A549 (cell line): ENCODE data around the gene MAP3K7CL. TPM values are rescaled to one million over a fixed set of nuclear protein-coding genes. Genes with fewer than 3 reads are reported as not detected.

Source experiments
- ATAC-seq, 2 experiments: fragments of 200-7000 bp in 1 of 2; fragments of >200 bp in 1 of 2; cut with Nextera tagmentation in 1 of 2; cut with Tn5 transposase in 1 of 2; 3 replicates each; pipeline versions ENCODE4 v1.8.0 to v1.9.1; 2018 to 2020; ENCODE audit warnings: mild to moderate bottlenecking in 1 of 2, moderate library complexity in 1 of 2
- CTCF ChIA-PET: fragments of 300-600 bp; sonication (Branson Sonifier 250); formaldehyde crosslinking; extraction: SDS; loops from one replicate; lab custom pipeline; 2021; ENCODE audit warnings: antibody characterized with exemption, inconsistent platforms; lab: Yijun Ruan, JAX
- POLR2A ChIA-PET: fragments of 350-600 bp; formaldehyde crosslinking; extraction: SDS; loops from one replicate; lab custom pipeline; 2021; ENCODE audit warnings: antibody characterized with exemption, inconsistent platforms; lab: Yijun Ruan, JAX
- DNase-seq, 2 experiments: peaks; one replicate each; pipeline versions ENCODE4 v3.0.0 to v3.0.0-alpha.2; 2011 to 2016; ENCODE audit warnings: low read depth in 1 of 2, low spot score in 1 of 2
- FAIRE-seq: peaks from 2 replicates; lab custom pipeline; 2011; peaks lifted over from hg19 to GRCh38; lab: Jason Lieb, UNC
- H3K27ac ChIP-seq, 2 experiments: fragments of >200 bp; sonication (Bioruptor Twin); formaldehyde crosslinking; 3 replicates each; pipeline ENCODE4 v1.5.1; 2016 to 2017
- H3K4me1 ChIP-seq: fragments of >200 bp; sonication (Bioruptor Twin); formaldehyde crosslinking; 3 replicates; pipeline ENCODE4 v1.6.1; 2016
- H3K4me2 ChIP-seq: fragments of >200 bp; sonication (Bioruptor Twin); formaldehyde crosslinking; 3 replicates; pipeline ENCODE4 v1.6.1; 2016
- H3K4me3 ChIP-seq: fragments of >200 bp; sonication (Bioruptor Twin); formaldehyde crosslinking; 3 replicates; pipeline ENCODE4 v1.5.1; 2016
- H3K9me3 ChIP-seq: fragments of >200 bp; sonication (Bioruptor Twin); formaldehyde crosslinking; 3 replicates; pipeline ENCODE4 v1.6.1; 2016
- CEBPB ChIP-seq, 2 experiments: fragments of >200 bp in 1 of 2; sonication (Bioruptor Twin) in 1 of 2; formaldehyde crosslinking in 1 of 2; IDR thresholded peaks; 2 replicates each; pipeline ENCODE4 v1.6.1; 2012 to 2016
- FOSL2 ChIP-seq, 2 experiments: fragments of 450-650 bp in 1 of 2; fragments of >200 bp in 1 of 2; sonication (Bioruptor Twin) in 1 of 2; formaldehyde crosslinking; IDR thresholded peaks; 2 replicates each; pipeline versions ENCODE4 v1.5.0 to v1.6.1; 2016 to 2020; ENCODE audit warnings: mild to moderate bottlenecking in 1 of 2, moderate library complexity in 1 of 2
- GATA3 ChIP-seq: IDR thresholded peaks from 2 replicates; pipeline ENCODE4 v1.6.1; 2012; ENCODE audit warnings: borderline replicate concordance
- HMGXB4 ChIP-seq: fragments of 250-450 bp; sonication (Bioruptor Pico); IDR thresholded peaks from 2 replicates; pipeline ENCODE4 v1.5.0; 2021; ENCODE audit warnings: mild to moderate bottlenecking, moderate library complexity, borderline replicate concordance
- HOXA7 ChIP-seq: fragments of 250-450 bp; sonication (Bioruptor Pico); IDR thresholded peaks from 2 replicates; pipeline ENCODE4 v1.5.0; 2020; ENCODE audit warnings: mild to moderate bottlenecking, moderate library complexity
- HOXB13 ChIP-seq: fragments of 250-450 bp; sonication (Bioruptor Pico); IDR thresholded peaks from 2 replicates; pipeline ENCODE4 v1.5.0; 2020; ENCODE audit warnings: low read depth, mild to moderate bottlenecking, moderate library complexity
- JUN ChIP-seq, 2 experiments: fragments of >200 bp; sonication (Bioruptor Twin); formaldehyde crosslinking; IDR thresholded peaks; 2 replicates in 1 of 2; 3 replicates in 1 of 2; pipeline ENCODE4 v1.6.1; 2016 to 2017
- KDM5A ChIP-seq: fragments of 200-600 bp; sonication (generic); IDR thresholded peaks from 2 replicates; pipeline ENCODE4 v1.6.1; 2016; ENCODE audit warnings: antibody characterized with exemption, mild to moderate bottlenecking
- MAX ChIP-seq: IDR thresholded peaks from 2 replicates; pipeline ENCODE4 v1.6.1; 2012
- MAZ ChIP-seq: fragments of 150-350 bp; IDR thresholded peaks from 2 replicates; pipeline ENCODE4 v1.6.1; 2014; ENCODE audit warnings: antibody characterized with exemption, low read depth, low read length, borderline replicate concordance
- NFE2L2 ChIP-seq: fragments of 150-350 bp; conservative IDR thresholded peaks from 2 replicates; pipeline ENCODE4 v1.6.1; 2014; ENCODE audit warnings: low read length
- REST ChIP-seq: fragments of 200-600 bp; sonication (generic); IDR thresholded peaks from 2 replicates; pipeline ENCODE4 v1.6.1; 2016; ENCODE audit warnings: antibody characterized with exemption, mild to moderate bottlenecking, moderate library complexity
- RFX5 ChIP-seq: fragments of 450-650 bp; IDR thresholded peaks from 2 replicates; pipeline ENCODE4 v1.7.1; 2014; ENCODE audit warnings: antibody characterized with exemption, mild to moderate bottlenecking, moderate library complexity
- RNF2 ChIP-seq: fragments of 200-600 bp; sonication (generic); IDR thresholded peaks from 2 replicates; pipeline ENCODE4 v1.6.1; 2016; ENCODE audit warnings: low read depth, mild to moderate bottlenecking, antibody characterized with exemption, moderate library complexity, borderline replicate concordance
- SMC3 ChIP-seq: fragments of >200 bp; sonication (Bioruptor Twin); formaldehyde crosslinking; IDR thresholded peaks from 3 replicates; pipeline ENCODE4 v1.6.1; 2018; ENCODE audit warnings: inconsistent platforms
- TP53 ChIP-seq: fragments of 250-450 bp; sonication (Bioruptor Pico); IDR thresholded peaks from 2 replicates; pipeline ENCODE4 v1.5.0; 2021; ENCODE audit warnings: mild to moderate bottlenecking, moderate library complexity
- USF2 ChIP-seq: fragments of 450-650 bp; IDR thresholded peaks from 2 replicates; pipeline ENCODE4 v1.6.1; 2014; ENCODE audit warnings: antibody characterized with exemption
- ZFP36 ChIP-seq: fragments of 450-650 bp; IDR thresholded peaks from 2 replicates; pipeline ENCODE4 v1.6.1; 2014; ENCODE audit warnings: borderline replicate concordance; ENCODE audit not compliant: partially characterized antibody
- ZNF302 ChIP-seq: fragments of 250-450 bp; sonication (Bioruptor Pico); IDR thresholded peaks from 2 replicates; pipeline ENCODE4 v1.9.0; 2021; ENCODE audit warnings: inconsistent platforms, mild to moderate bottlenecking, moderate library complexity
- WGBS: methylation state at CpG from one replicate; pipeline ENCODE4 v1.1.6; 2017; ENCODE audit errors: missing lambda C conversion rate; 5-methylcytosine and 5-hydroxymethylcytosine counted together
- polyA plus RNA-seq, 4 experiments: library from polyadenylated mRNA; depleted of rRNA in 3 of 4; stranded (reverse); fragments of >200 nt; fragmentation: RNase III in 1 of 4; extraction: RNeasy Plus Mini Kit Qiagen cat#74134 plus additional on column Dnase treatment in 1 of 4; gene quantifications; 2 replicates in 3 of 4; 3 replicates in 1 of 4; pipeline ENCODE4 v1.2.3, GENCODE V29; 2011 to 2017

The MAP3K7CL gene
- polyA plus RNA-seq, 2 of the 4 experiments (the other 2 are of a cell fraction) = 2.9 to 5.7 TPM

GRCh38 chr21:29125979-29126378, 4.5 kb upstream of the MAP3K7CL start:
- no peaks in the 10 kb centered on the region for H3K4me1 ChIP-seq
- no peak for FAIRE-seq
- ChIA-PET POLR2A (no interaction called here), CTCF (no interaction called here)
- no peak for ATAC-seq
- TF ChIP-seq HOXA7 (no peak), NFE2L2 (no peak), ZNF302 (CRISPR knock-in tag) (no peak), MAX (no peak), KDM5A (no peak), HOXB13 (CRISPR knock-in tag) (no peak), RNF2 (no peak), TP53 (CRISPR knock-in tag) (no peak)
- 56% methylated on average over 3 of the region's 3 CpGs for WGBS
- DNase-seq = no peak
- H3K4me3 ChIP-seq = no peak overlapping the region
- H3K9me3 ChIP-seq = no peaks in the 10 kb centered on the region
- H3K4me2 ChIP-seq = no peak overlapping the region
- H3K27ac ChIP-seq = no peak overlapping the region

GRCh38 chr21:29133241-29133640, 2.8 kb downstream of the MAP3K7CL start:
- FAIRE-seq (no peak), ATAC-seq (no peak), DNase-seq (no peak)
- no peak overlapping the region for H3K4me3 ChIP-seq
- no peaks in the 10 kb centered on the region for H3K9me3 ChIP-seq
- H3K4me1 ChIP-seq = no peaks in the 10 kb centered on the region
- ChIA-PET POLR2A (no interaction called here), CTCF (no interaction called here)
- H3K4me2 ChIP-seq = no peak overlapping the region
- H3K27ac ChIP-seq = no peak overlapping the region
- 83% methylated on average over 7 of the region's 7 CpGs for WGBS
- TF ChIP-seq JUN (IDR thresholded peaks at IDR 0.05) (no peak), SMC3 (no peak), USF2 (no peak), CEBPB (IDR thresholded peaks at IDR 0.05) (no peak), MAZ (no peak), FOSL2 (IDR thresholded peaks at IDR 0.05) (no peak), FOSL2 (CRISPR knock-in tag; IDR thresholded peaks at IDR 0.05) (no peak), GATA3 (no peak), ZFP36 (no peak), HMGXB4 (CRISPR knock-in tag) (no peak), REST (no peak), RFX5 (no peak), KDM5A (no peak)
